Caco-2 (cell line): ENCODE results near the gene HOXA7. TPM values are rescaled to one million over a fixed set of nuclear protein-coding genes. Genes with fewer than 3 reads are reported as not detected.

ENCODE experiments used
- BruUV-seq: library from RNA; stranded (reverse); fragments of 400-500 nt; replicated peaks from 2 replicates; lab custom pipeline; 2021; lab: Mats Ljungman, UMichigan
- CTCF ChIA-PET: fragments of 300-600 bp; sonication (Branson Sonifier 250); formaldehyde crosslinking; loops from one replicate; lab custom pipeline; 2022; ENCODE audit warnings: antibody characterized with exemption; lab: Charles Lee
- POLR2A ChIA-PET: fragments of 300-600 bp; sonication (Branson Sonifier 250); formaldehyde crosslinking; loops from one replicate; lab custom pipeline; 2022; ENCODE audit warnings: antibody characterized with exemption; lab: Charles Lee
- DNase-seq, 2 experiments: peaks; one replicate each; pipeline versions ENCODE4 v3.0.0 to v3.0.0-alpha.2; 2020 to 2022
- H3K27me3 ChIP-seq: replicated peaks from 2 replicates; pipeline ENCODE4 v1.6.0; 2011; ENCODE audit warnings: low read length; ENCODE audit not compliant: control insufficient read depth, insufficient read depth
- H3K36me3 ChIP-seq: 2 replicates; pipeline ENCODE4 v1.5.1; 2011; ENCODE audit warnings: low read length; ENCODE audit not compliant: control insufficient read depth, insufficient read depth
- H3K4me1 ChIP-seq: fragments of 250-450 bp; sonication (Bioruptor Pico); 2 replicates; pipeline ENCODE4 v1.5.1; 2020; ENCODE audit warnings: mild to moderate bottlenecking
- H3K4me3 ChIP-seq: 2 replicates; pipeline ENCODE4 v1.5.1; 2011; ENCODE audit warnings: low read depth, mild to moderate bottlenecking, control low read depth, low read length
- H3K9me3 ChIP-seq: fragments of 250-450 bp; sonication (Bioruptor Pico); 2 replicates; pipeline ENCODE4 v1.5.1; 2020; ENCODE audit warnings: mild to moderate bottlenecking, moderate library complexity
- H3K27ac Mint-ChIP-seq: one replicate; pipeline ENCODE4 v1.8.0; 2022; ENCODE audit warnings: mixed read lengths; ENCODE audit not compliant: unreplicated experiment
- H3K27me3 Mint-ChIP-seq: one replicate; pipeline ENCODE4 v1.8.0; 2022; ENCODE audit warnings: mixed read lengths; ENCODE audit not compliant: insufficient read depth, unreplicated experiment
- H3K36me3 Mint-ChIP-seq: one replicate; pipeline ENCODE4 v1.8.0; 2022; ENCODE audit warnings: mild to moderate bottlenecking, mixed read lengths; ENCODE audit not compliant: insufficient read depth, unreplicated experiment
- H3K4me1 Mint-ChIP-seq: one replicate; pipeline ENCODE4 v1.8.0; 2022; ENCODE audit warnings: low read depth, mixed read lengths; ENCODE audit not compliant: unreplicated experiment
- H3K4me3 Mint-ChIP-seq: one replicate; pipeline ENCODE4 v1.8.0; 2022; ENCODE audit warnings: mild to moderate bottlenecking, moderate library complexity, mixed read lengths; ENCODE audit not compliant: unreplicated experiment
- H3K9me3 Mint-ChIP-seq: one replicate; pipeline ENCODE4 v1.8.0; 2022; ENCODE audit warnings: mixed read lengths; ENCODE audit not compliant: unreplicated experiment
- CTCF ChIP-seq, 2 experiments: fragments of 200-600 bp in 1 of 2; IDR thresholded peaks; 1 replicate in 1 of 2; 2 replicates in 1 of 2; pipeline versions ENCODE4 v1.5.1 to v1.8.0; 2011 to 2022; ENCODE audit warnings: antibody characterized with exemption in 1 of 2, control low read depth in 1 of 2, inconsistent platforms in 1 of 2, low read depth in 1 of 2, low read length in 1 of 2, mild to moderate bottlenecking in 1 of 2, moderate library complexity in 1 of 2; ENCODE audit not compliant: insufficient read depth in 1 of 2, severe bottlenecking in 1 of 2, unreplicated experiment in 1 of 2
- intact Hi-C: fragments of 100-400 bp; cut with micrococcal nuclease; formaldehyde crosslinking; loops from one replicate; pipeline ENCODE4 v1.10.0; 2022; ENCODE audit not compliant: unreplicated experiment
- total RNA-seq: library from RNA; stranded (reverse); gene quantifications from 2 replicates; pipeline ENCODE4 v1.2.3, GENCODE V29; 2022

The HOXA7 gene
- total RNA-seq, 1 experiment from 2014 or later, result 19.9 TPM

GRCh38 chr7:27165996-27166530 is 9.6 kb upstream of the HOXA7 start:
- H3K36me3 ChIP-seq, result no peaks in the 10 kb centered on the region
- Mint-ChIP-seq H3K4me3 (peak overlapping the region; percentile 78), H3K27me3 (no peaks in the 10 kb centered on the region), H3K4me1 (peaks cover 7% of the 10 kb centered on the region), H3K36me3 (peaks cover 11% of the 10 kb centered on the region), H3K27ac (peak overlapping the region; percentile 42), H3K9me3 (no peaks in the 10 kb centered on the region)
- H3K27me3 ChIP-seq, result no peaks in the 10 kb centered on the region
- no TSS peak for BruUV-seq
- intact Hi-C loops, result loop anchor here (10.0 kb wide), 1 partner anchor 961 kb away; the partner anchor contains the start of genes CBX3 and HNRNPA2B1
- ChIA-PET POLR2A (no interaction called here), CTCF (interaction anchor here (0.5 to 0.8 kb wide), 2 partner anchors 10 to 503 kb away, joined by 3 read pairs; no protein-coding TSS in a partner anchor)
- DNase-seq, result no peak
- peak overlapping the region; percentile 66 for H3K4me3 ChIP-seq
- TF ChIP-seq CTCF (IDR thresholded peaks at IDR 0.05; ENCODE audit: insufficient read depth in 1 of 2, low read depth in 1 of 2, low read length in 1 of 2, severe bottlenecking in 1 of 2, unreplicated experiment in 1 of 2), result no peak
- H3K9me3 ChIP-seq, result no peaks in the 10 kb centered on the region
- H3K4me1 ChIP-seq, result peaks cover 5% of the 10 kb centered on the region; the same call in 1 of the 2 replicates

GRCh38 chr7:27165089-27165995 is 8.9 kb upstream of the HOXA7 start, which contains the start of gene HOXA9:
TSS of gene HOXA9 (minus strand) at chr7:27165537. CDS start at chr7:27165457, 80 bp downstream.
- H3K27ac Mint-ChIP-seq, result peak within 1 kb of the TSS; percentile 42
- TF ChIP-seq CTCF (IDR thresholded peaks at IDR 0.05; ENCODE audit: insufficient read depth in 1 of 2, low read depth in 1 of 2, low read length in 1 of 2, severe bottlenecking in 1 of 2, unreplicated experiment in 1 of 2), result peak in 1 of 2 experiments; percentile 38
- Histone ChIP-seq H3K4me1 (peaks cover 5% of the 10 kb centered on the region), H3K4me3 (peak within 1 kb of the TSS; percentile 66), H3K9me3 (no peaks in the 10 kb centered on the region), H3K36me3 (no peaks in the 10 kb centered on the region), H3K27me3 (no peaks in the 10 kb centered on the region)
- CTCF ChIA-PET, result interaction anchor here (0.5 to 1.0 kb wide), 4 partner anchors 11 to 504 kb away, joined by 3 to 4 read pairs (median 3); no protein-coding TSS in a partner anchor
- intact Hi-C loops, result loop anchor here (10.0 kb wide), 1 partner anchor 961 kb away; the partner anchor contains the start of genes CBX3 and HNRNPA2B1
- POLR2A ChIA-PET, result interaction anchor here (0.6 kb wide), 1 partner anchor 576 kb away, joined by 3 read pairs; no protein-coding TSS in a partner anchor
- H3K4me3 Mint-ChIP-seq, result peak within 1 kb of the TSS; percentile 78
- H3K27me3 Mint-ChIP-seq, result no peaks in the 10 kb centered on the region
- BruUV-seq, result no TSS peak
- H3K9me3 Mint-ChIP-seq, result no peaks in the 10 kb centered on the region
- peaks cover 7% of the 10 kb centered on the region for H3K4me1 Mint-ChIP-seq
- peak; percentile 81 for DNase-seq
- H3K36me3 Mint-ChIP-seq, result peaks cover 11% of the 10 kb centered on the region
